ENCODE results near the gene RPL7A. TPM values are rescaled to one million over a fixed set of nuclear protein-coding genes. Genes with fewer than 3 reads are reported as not detected.

The RPL7A gene
- polyA plus RNA-seq, 1 experiment: 3,329 TPM

- peaks cover 48% of the 10 kb centered on the region for H3K36me3 ChIP-seq (ENCODE audit: control insufficient read depth, insufficient read depth, low read length)
- ChIA-PET POLR2A (no interaction called here), CTCF (no interaction called here)
- no peak for TF ChIP-seq CTCF (IDR thresholded peaks at IDR 0.05; ENCODE audit: insufficient read depth, low read depth, low read length)
- DNase-seq (ENCODE audit: low read depth): no peak
- H3K4me3 ChIP-seq (ENCODE audit: low read depth, low read length): no peak overlapping the region
- H3K27me3 ChIP-seq (ENCODE audit: control insufficient read depth, insufficient read depth, low read length): no peaks in the 10 kb centered on the region
Measured at GRCh38 chr9:133367221-133367620, 19.2 kb downstream of the RPL7A start.

GRCh38 chr9:133367778-133368177 is 19.8 kb downstream of the RPL7A start:
- POLR2A ChIA-PET: no interaction called here
- H3K27me3 ChIP-seq (ENCODE audit: control insufficient read depth, insufficient read depth, low read length): no peaks in the 10 kb centered on the region
- peaks cover 46% of the 10 kb centered on the region for H3K36me3 ChIP-seq (ENCODE audit: control insufficient read depth, insufficient read depth, low read length)
- CTCF ChIA-PET: no interaction called here
- no peak for DNase-seq (ENCODE audit: low read depth)
- no peak for TF ChIP-seq CTCF (IDR thresholded peaks at IDR 0.05; ENCODE audit: insufficient read depth, low read depth, low read length)
- H3K4me3 ChIP-seq (ENCODE audit: low read depth, low read length): no peak overlapping the region

GRCh38 chr9:133368249-133368881 is 20.3 kb downstream of the RPL7A start:
- Histone ChIP-seq H3K36me3 (ENCODE audit: control insufficient read depth, insufficient read depth, low read length) (peaks cover 46% of the 10 kb centered on the region), H3K27me3 (ENCODE audit: control insufficient read depth, insufficient read depth, low read length) (no peaks in the 10 kb centered on the region), H3K4me3 (ENCODE audit: low read depth, low read length) (no peak overlapping the region)
- no peak for DNase-seq (ENCODE audit: low read depth)
- no peak for TF ChIP-seq CTCF (IDR thresholded peaks at IDR 0.05; ENCODE audit: insufficient read depth, low read depth, low read length)
- ChIA-PET POLR2A (no interaction called here), CTCF (interaction anchor here (1.7 kb wide), 1 partner anchor 9 kb away, joined by 5 read pairs; no protein-coding TSS in a partner anchor)

GRCh38 chr9:133369422-133369821 is 21.4 kb downstream of the RPL7A start:
- POLR2A ChIA-PET: no interaction called here
- H3K36me3 ChIP-seq (ENCODE audit: control insufficient read depth, insufficient read depth, low read length): peaks cover 39% of the 10 kb centered on the region
- CTCF ChIA-PET: interaction anchor here (1.7 kb wide), 1 partner anchor 10 kb away, joined by 5 read pairs; no protein-coding TSS in a partner anchor
- H3K4me3 ChIP-seq (ENCODE audit: low read depth, low read length): no peak overlapping the region
- no peaks in the 10 kb centered on the region for H3K27me3 ChIP-seq (ENCODE audit: control insufficient read depth, insufficient read depth, low read length)
- DNase-seq (ENCODE audit: low read depth): no peak
- TF ChIP-seq CTCF (IDR thresholded peaks at IDR 0.05; ENCODE audit: insufficient read depth, low read depth, low read length): no peak

GRCh38 chr9:133369933-133370332 is 21.9 kb downstream of the RPL7A start:
- CTCF ChIA-PET: interaction anchor here (1.7 kb wide), 1 partner anchor 10 kb away, joined by 5 read pairs; no protein-coding TSS in a partner anchor
- POLR2A ChIA-PET: no interaction called here
- Histone ChIP-seq H3K27me3 (ENCODE audit: control insufficient read depth, insufficient read depth, low read length) (no peaks in the 10 kb centered on the region), H3K36me3 (ENCODE audit: control insufficient read depth, insufficient read depth, low read length) (peaks cover 37% of the 10 kb centered on the region), H3K4me3 (ENCODE audit: low read depth, low read length) (no peak overlapping the region)
- TF ChIP-seq CTCF (IDR thresholded peaks at IDR 0.05; ENCODE audit: insufficient read depth, low read depth, low read length): no peak
- no peak for DNase-seq (ENCODE audit: low read depth)

All from BJ (cell line).